Measurements from ENCODE around the gene TANK. TPM values are rescaled to one million over a fixed set of nuclear protein-coding genes. Genes with fewer than 3 reads are reported as not detected.
"Not testable (repeated sequence)": the region's sequence is repeated elsewhere in the genome, so short reads cannot be mapped to it uniquely, and the experiment has no call there.

The TANK gene
- total RNA-seq, 2 donors from 2014 or later: 37.7 to 55.3 TPM

GRCh38 chr2:161161074-161161706, 962 bp downstream of the TANK start:
- intact Hi-C loops (cut with DNase I): no loop called here
- no peak for DNase-seq (ENCODE audit: low spot score)

DNA sequence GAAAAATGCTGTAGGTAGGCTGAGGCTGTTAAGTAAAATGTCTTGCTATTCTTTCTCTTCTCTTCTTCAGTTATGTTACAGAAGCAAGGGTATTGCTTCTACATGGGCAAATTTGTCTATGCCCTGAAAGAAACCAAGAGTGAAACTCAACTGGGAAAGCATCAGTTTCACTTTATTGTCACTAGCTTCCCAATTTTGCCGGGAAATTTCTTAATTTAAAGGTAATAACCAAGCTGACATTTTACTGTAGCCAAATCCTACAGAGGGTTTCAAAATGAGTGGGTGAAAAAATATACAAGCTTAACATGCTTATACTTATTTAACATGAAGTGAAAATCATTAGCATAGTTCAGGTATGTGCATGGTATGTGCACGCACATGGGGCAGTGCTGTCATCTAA, 3.2 kb downstream of the TANK start:
- no peak for DNase-seq (ENCODE audit: low spot score)
- intact Hi-C loops (cut with DNase I): no loop called here

DNA sequence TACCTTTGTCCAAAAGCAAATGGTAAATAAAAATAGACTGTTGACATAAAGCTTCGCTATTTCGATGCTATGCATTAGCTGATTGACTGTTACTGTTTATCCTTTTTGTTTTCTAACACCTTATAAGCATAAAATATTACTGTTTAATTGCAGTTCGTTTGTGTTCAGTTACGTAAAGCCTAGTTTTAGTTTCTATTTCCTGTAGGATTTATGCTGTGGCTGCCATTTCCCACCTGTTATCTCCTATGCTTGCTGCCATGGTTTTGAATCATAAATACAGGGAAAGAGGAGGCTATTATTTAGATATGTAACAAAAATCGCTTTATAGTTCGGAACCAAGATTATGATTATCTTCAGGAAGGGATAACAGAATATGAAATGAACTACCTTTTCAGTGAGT, 3.9 kb downstream of the TANK start:
- intact Hi-C loops (cut with DNase I): no loop called here
- DNase-seq (ENCODE audit: low spot score): no peak

DNA sequence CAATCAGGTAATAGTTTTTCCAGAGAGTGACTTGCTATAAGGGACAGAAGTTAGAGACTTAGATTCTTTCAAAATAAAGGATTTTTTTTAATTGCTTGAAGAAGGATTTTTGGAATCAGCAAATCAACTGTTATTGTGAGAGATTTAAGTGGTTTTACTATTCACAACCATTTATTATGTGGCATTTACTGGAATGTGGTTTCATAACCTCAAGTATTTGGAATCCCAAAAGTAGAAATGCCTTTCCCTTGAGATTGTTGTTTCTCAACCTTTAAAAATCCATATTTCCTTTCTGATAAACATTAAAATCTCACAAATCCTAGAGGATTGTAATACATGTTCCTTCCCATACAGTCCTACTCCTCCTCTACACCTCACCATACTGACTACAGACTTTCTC, 5.0 kb downstream of the TANK start:
- intact Hi-C loops (cut with DNase I): no loop called here
- DNase-seq (ENCODE audit: low spot score): no peak

DNA sequence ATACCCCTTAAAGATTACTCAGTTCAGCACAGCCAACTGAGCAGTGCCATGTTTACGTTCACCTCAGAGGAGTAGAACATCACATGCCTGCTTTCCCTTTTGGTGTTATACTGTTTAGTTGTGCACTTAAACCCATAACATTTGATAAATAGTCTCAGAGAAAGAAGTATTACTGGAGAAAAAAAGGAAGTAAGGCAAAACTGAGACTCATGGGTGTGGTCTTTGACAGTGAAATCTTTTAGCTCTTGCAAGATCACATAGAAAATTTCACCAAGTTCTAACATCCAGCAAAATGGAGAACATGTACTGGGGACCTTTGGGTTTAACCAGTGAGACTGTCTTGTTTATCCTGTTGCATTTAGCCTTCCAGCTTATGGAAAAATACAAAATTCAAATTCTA, 5.6 kb downstream of the TANK start:
- no peak for DNase-seq (ENCODE audit: low spot score)

GRCh38 chr2:161166538-161167409, 6.5 kb downstream of the TANK start:
- no peak for DNase-seq (ENCODE audit: low spot score)
- intact Hi-C loops (cut with DNase I): no loop called here

More for the DNA sequence above, 5.6 kb downstream of the TANK start:
- intact Hi-C loops (cut with DNase I): no loop called here

DNA sequence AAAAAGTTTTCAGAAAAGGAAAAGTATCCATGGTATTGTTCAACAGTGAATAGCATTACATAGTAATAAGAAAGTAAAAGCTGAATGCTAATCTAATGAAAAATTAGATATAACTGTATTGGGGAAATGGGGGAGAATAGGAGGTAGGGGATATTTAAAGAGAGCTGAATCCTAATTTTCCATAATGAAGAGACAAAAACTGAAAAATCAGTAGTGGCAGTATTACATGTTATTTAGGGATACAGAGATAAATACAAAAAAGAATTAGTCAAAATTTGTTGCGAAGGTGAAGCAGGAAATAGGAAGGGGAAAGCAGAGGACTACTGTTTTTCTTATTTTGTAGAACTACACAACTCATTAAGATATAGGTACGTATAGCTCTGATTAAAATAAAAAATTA, 9.1 kb downstream of the TANK start:
- DNase-seq (ENCODE audit: low spot score): no peak
- intact Hi-C loops (cut with DNase I): no loop called here

DNA sequence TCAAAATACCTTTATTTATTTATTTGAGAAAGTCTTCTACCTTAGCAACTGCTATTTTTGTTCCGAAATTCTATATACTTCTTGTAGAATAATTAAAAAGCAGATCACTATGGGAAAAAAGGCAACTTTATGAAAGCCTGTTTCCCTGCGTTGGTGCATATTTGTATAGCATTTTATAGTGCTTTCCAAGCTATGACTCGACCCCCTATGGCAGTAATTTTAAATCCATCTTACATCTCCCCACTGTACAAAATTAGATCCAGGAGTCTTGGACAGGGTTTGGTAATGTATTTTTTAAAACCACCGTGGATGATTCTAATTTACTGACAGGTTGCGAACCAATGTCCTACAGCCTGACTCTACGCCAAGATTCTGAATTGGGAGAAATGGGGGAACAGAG, 10.1 kb downstream of the TANK start:
- intact Hi-C loops (cut with DNase I): no loop called here
- DNase-seq (ENCODE audit: low spot score): no peak

DNA sequence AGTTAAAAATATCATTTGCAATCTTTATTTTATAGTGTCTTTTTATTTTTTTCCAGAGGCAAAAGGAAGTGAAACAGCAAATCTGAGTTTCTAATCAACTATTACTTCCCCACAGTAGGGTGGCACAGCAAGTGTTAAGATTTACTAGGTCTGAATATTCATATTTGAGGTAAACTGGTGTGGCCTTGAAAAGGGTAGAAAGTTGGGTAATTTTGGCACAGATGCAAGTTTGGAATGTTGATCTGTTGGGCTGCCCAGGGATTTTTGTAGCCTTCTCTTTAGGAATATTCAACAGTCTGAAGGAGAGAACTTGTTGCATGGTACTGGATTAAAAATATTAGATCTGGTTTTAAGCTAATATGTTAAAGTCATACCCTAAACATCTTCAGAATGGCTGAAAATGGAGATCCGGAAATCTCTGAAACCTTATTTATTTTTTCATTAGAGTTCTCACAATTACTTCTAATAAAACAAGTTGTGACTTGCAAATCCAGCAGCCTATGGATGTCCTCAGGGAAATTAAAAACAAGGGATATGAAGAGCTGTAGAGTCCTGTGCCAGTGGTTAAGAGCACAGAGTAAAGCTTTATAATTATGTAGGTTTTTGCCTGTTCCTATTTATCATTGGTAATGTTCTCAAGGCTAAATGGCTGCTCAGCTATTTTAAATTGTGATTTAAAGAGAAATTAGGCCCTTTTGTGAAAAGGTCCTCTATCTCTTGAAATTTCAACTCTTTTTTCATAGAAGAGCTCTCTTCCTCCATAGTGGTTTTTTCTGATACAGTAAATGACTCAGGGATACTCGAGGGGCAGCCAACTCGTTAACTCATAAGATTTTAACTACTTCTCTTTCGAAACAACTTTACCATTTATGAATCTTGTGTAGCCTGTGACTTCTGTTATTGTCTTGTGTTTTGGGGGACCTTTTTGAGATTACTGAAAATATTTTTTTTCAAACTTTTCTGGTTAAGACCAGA, 11.0 kb downstream of the TANK start:
- DNase-seq (ENCODE audit: low spot score): no peak
- intact Hi-C loops (cut with DNase I): no loop called here

DNA sequence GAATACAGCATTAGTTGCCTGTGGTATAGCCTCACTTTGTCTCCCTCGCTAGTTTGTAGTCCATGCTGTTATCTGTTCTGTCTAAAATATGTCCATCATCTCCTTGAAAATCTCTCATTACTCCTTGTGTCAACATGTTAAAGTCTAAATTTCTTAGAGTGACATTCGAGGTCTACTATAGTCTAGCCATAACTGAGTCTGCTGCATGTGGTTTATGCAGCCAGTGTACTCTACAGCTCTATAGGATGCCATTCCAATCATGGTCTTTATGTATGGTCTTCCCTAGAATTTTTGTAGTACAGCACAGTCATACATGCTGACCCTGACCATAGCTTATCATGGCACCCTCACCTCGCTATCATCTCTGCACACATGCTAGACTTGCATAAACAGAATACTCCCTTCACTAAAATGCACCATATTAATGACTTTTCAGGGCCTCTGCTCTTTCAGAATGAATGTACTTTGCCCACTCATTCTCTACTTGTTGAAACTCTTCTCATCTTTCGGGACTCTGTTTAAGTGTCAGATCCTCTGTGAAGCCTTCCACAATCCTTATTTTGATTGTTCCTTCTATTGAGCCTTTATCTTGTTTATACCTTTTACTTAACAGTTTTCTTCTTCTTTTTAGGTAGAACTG, 12.8 kb downstream of the TANK start:
- intact Hi-C loops (cut with DNase I): no loop called here
- DNase-seq (ENCODE audit: low spot score): no peak

GRCh38 chr2:161173541-161174194, 13.4 kb downstream of the TANK start:
- DNase-seq (ENCODE audit: low spot score): no peak
- intact Hi-C loops (cut with DNase I): no loop called here

DNA sequence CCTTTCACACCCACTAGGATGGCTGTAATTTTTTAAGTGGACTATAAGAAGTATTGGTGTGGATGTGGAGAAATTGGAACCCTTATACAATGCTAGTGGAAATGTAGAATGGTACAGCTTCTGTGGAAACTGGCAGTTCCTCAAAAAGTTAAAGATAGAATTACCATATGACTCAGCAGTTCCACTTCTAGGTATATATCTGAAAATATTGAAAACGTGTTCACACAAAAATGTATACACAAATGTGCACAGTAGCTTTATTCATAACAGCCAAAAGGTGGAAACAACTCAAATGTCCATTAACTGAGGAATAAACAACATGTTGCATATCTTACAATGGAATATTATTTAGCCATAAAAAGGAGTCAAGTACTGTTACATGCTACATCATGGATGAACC, 17.7 kb downstream of the TANK start:
- intact Hi-C loops (cut with DNase I): no loop called here
- DNase-seq (ENCODE audit: low spot score): no peak

GRCh38 chr2:161178756-161179155, 18.5 kb downstream of the TANK start:
- no peak for DNase-seq (ENCODE audit: low spot score)
- intact Hi-C loops (cut with DNase I): no loop called here

DNA sequence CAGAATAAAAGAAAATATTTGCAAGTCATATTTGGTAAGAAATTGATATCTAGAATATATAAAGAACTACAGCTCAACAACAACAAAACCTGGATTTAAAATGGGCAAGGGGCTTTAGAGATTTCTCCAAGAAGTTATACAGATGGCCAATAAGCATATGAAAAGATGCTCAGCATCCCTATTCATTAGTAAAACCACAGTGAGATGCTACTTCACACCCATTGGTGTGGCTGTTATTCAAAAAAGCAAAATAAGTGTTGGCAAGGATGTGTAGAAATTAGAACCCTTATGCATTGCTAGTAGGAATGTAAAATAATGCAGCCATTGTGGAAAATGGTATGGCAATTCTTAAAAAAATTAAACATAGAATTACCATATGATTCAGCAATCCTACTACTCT, 29.8 kb downstream of the TANK start:
- DNase-seq (ENCODE audit: low spot score): no peak
- intact Hi-C loops (cut with DNase I): no loop called here

DNA sequence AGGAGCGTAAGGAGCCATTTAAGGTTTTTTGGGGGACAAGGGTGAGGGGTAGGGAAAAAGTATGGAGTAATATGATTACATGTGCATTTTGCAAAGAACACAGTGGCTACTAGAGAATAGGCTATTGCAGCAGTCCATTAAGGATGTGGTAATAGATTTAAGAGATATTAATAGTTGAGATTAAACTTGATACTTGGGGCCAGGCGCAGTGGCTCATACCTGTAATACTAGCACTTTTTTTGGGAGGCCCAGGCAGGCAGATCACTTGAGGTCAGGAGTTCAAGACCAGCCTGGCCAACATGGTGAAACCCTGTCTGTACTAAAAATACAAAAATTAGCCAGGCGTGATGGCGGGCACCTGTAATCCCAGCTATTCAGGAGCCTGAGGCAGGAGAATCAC, 35.4 kb downstream of the TANK start:
- DNase-seq (ENCODE audit: low spot score); intact Hi-C loops (cut with DNase I): not testable (repeated sequence)

DNA sequence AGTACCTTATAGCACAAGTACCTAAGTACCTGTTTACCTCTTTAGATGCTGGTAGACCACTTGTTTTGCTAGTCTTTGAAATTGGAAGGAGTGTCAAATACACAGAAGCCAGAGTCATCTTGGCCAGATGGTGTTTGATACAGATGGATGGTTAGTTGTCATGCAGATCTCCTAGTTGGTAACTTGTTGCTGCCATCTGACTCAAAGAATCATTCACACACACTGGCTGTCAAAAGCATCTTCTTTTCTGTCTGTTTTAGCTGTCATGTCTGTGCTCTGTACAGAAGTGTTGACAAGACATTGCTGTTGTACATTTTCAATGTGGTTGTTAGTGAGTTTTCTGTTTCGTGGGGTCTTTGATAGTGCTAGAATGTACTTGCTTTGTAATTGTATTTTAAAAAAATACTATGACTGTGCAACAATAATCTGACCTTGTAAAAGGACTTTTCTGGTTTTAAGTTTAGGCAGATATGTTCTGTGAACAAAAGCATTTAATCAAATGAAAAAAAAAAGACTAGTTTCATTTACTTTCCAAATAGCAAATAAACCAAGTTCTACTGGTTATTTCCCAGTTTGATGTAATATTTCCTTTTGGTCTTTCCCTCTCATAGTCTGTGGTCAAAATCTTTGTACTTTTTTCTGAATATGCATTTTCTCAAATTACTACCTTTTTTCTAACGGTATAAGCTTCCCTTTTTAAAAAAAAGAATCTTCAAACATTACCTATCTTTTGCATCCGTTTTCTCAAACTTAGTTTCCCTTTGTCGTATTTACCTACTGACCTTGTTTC, 39.9 kb downstream of the TANK start:
- intact Hi-C loops (cut with DNase I): no loop called here
- DNase-seq (ENCODE audit: low spot score): no peak

GRCh38 chr2:161204846-161205245, 44.6 kb downstream of the TANK start:
- DNase-seq (ENCODE audit: low spot score): no peak

DNA sequence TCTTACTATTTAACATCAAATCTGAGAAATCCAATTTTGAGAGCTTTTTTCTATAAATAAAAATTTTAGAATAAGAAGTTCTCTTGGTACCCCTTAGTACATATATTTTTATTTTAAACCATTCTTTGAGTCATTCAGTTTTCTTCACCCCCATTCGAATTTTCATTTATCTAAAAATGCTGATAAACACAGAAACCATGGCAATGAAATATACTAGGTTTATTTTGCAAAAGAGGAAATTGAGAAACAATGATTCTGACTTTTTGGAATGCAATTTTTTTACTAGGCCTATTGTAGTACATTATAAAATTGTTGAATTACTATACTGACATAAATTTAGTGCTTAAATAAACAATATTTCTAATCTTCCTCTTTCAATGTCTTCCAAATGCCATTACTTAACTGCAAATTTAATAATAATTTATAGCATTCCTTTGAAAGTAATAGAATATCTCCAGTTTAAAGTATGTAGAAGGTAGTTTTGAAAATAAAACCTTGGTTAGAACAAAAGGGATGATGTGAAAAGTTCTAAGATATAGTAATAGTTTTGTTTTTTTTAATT, 46.3 kb downstream of the TANK start:
- DNase-seq (ENCODE audit: low spot score): no peak
- intact Hi-C loops (cut with DNase I): no loop called here

More at GRCh38 chr2:161204846-161205245, 44.6 kb downstream of the TANK start:
- intact Hi-C loops (cut with DNase I): no loop called here

All from posterior vena cava (tissue), 2 donors.